Cardiac muscle cell (in vitro differentiated cells and primary cell): Measurements from ENCODE around the gene RBSN. TPM values are rescaled to one million over a fixed set of nuclear protein-coding genes. Genes with fewer than 3 reads are reported as not detected.
A peak's percentile ranks its signal among the peaks of the same experiment; 100 is the strongest.

Experiments used
- DNase-seq, 2 donors: peaks; one replicate each; pipeline versions ENCODE4 v3.0.0 to v3.0.0-alpha.2; 2010 to 2017; ENCODE audit warnings: low read depth in 1 of 2, low spot score in 1 of 2
- H3K27ac ChIP-seq: fragments of 200-600 bp; sonication (generic); 2 replicates; pipeline ENCODE4 v1.5.1; 2016
- H3K27me3 ChIP-seq: fragments of 200-600 bp; sonication (generic); 2 replicates; pipeline ENCODE4 v1.6.0; 2016; ENCODE audit warnings: control low read depth
- H3K36me3 ChIP-seq: fragments of 200-600 bp; sonication (generic); 2 replicates; pipeline ENCODE4 v1.5.1; 2016; ENCODE audit warnings: control low read depth
- H3K4me1 ChIP-seq: fragments of 200-600 bp; sonication (generic); 2 replicates; pipeline ENCODE4 v1.8.1; 2017; ENCODE audit warnings: low read depth, mild to moderate bottlenecking, mixed run types
- H3K4me3 ChIP-seq: fragments of 200-600 bp; sonication (generic); 2 replicates; pipeline ENCODE4 v1.5.1; 2016; ENCODE audit warnings: mild to moderate bottlenecking
- H3K9me3 ChIP-seq: fragments of 200-600 bp; sonication (generic); 2 replicates; pipeline ENCODE4 v1.5.1; 2017; ENCODE audit warnings: low read depth, mild to moderate bottlenecking, control low read depth
- polyA plus RNA-seq: library from polyadenylated mRNA; unstranded; fragments of >200 nt; fragmentation: Nextera tagmentation; extraction: Ambion mirVana; gene quantifications from 2 replicates; pipeline ENCODE4 v1.2.1, GENCODE V29; 2016
- total RNA-seq: library from RNA; depleted of rRNA; stranded (reverse); fragments of >200 nt; gene quantifications from 2 replicates; pipeline ENCODE4 v1.2.3, GENCODE V29; 2016
- TF ChIP-seq, protein P1 (sequence below): IDR thresholded peaks from 2 replicates; pipeline ENCODE4 v1.5.1; 2012; ENCODE audit warnings: low read depth, mild to moderate bottlenecking, low read length

Gene RBSN
- total and polyA plus RNA-seq, 2 experiments from 2014 or later: 22.6 to 32.0 TPM

GRCh38 chr3:15074500-15074899, 24.4 kb downstream of the RBSN start:
- peaks cover 46% of the 10 kb centered on the region for H3K36me3 ChIP-seq
- H3K27me3 ChIP-seq: no peaks in the 10 kb centered on the region
- no peaks in the 10 kb centered on the region for H3K9me3 ChIP-seq
- TF ChIP-seq, protein P1, sequence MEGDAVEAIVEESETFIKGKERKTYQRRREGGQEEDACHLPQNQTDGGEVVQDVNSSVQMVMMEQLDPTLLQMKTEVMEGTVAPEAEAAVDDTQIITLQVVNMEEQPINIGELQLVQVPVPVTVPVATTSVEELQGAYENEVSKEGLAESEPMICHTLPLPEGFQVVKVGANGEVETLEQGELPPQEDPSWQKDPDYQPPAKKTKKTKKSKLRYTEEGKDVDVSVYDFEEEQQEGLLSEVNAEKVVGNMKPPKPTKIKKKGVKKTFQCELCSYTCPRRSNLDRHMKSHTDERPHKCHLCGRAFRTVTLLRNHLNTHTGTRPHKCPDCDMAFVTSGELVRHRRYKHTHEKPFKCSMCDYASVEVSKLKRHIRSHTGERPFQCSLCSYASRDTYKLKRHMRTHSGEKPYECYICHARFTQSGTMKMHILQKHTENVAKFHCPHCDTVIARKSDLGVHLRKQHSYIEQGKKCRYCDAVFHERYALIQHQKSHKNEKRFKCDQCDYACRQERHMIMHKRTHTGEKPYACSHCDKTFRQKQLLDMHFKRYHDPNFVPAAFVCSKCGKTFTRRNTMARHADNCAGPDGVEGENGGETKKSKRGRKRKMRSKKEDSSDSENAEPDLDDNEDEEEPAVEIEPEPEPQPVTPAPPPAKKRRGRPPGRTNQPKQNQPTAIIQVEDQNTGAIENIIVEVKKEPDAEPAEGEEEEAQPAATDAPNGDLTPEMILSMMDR: no peak
- H3K27ac ChIP-seq: no peak overlapping the region
- H3K4me1 ChIP-seq: no peaks in the 10 kb centered on the region
- H3K4me3 ChIP-seq: no peak overlapping the region
- DNase-seq: no peak

GRCh38 chr3:15071699-15072098, 27.2 kb downstream of the RBSN start:
- no peak for DNase-seq
- TF ChIP-seq, protein P1: no peak
- no peaks in the 10 kb centered on the region for H3K4me1 ChIP-seq
- H3K4me3 ChIP-seq: no peak overlapping the region
- H3K27ac ChIP-seq: no peak overlapping the region
- no peaks in the 10 kb centered on the region for H3K27me3 ChIP-seq
- H3K36me3 ChIP-seq: peaks cover 28% of the 10 kb centered on the region
- H3K9me3 ChIP-seq: no peaks in the 10 kb centered on the region

DNA sequence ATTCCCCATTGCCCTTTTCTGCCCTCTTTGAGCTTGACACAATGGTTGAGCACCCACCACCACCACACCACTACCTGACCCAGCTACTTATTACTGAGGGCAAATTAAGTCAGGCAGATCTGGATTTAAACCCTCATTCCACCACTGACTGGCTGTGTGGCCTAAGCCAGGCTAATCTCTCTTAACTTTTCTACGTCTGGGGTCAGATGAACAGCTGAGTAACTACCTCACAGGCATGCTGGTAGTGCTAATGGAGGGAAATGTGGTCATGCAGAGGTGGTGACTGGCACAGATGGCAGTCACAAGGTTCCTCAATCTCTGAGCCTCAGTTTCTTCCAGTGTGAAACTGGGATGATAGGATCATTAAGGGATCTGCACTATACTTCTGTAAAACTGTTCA, 29.5 kb downstream of the RBSN start:
- DNase-seq: no peak
- Histone ChIP-seq H3K27ac (no peak overlapping the region), H3K4me1 (no peaks in the 10 kb centered on the region), H3K4me3 (no peak overlapping the region), H3K36me3 (peaks cover 8% of the 10 kb centered on the region), H3K27me3 (no peaks in the 10 kb centered on the region), H3K9me3 (no peaks in the 10 kb centered on the region)
- TF ChIP-seq, protein P1: no peak

DNA sequence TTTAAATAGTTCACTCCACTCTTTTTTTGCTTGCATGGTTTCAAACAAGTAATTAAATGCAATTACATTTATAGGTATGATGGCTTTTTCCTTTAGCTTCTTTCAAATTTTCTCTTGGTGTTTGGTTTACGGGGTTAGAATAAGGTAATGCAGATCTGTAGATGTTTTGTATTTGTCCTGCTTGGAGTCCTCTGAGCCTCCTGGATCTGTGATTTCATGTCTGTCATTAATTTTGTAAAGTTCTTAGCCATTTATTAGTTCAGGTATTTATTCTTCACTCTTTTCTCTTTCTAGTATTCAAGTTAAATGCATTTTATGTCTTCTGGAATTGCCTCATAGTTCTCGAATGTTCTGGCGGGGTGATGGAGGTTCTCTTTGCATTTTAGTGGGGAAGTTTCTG, 32.5 kb downstream of the RBSN start:
- H3K36me3 ChIP-seq: no peaks in the 10 kb centered on the region

DNA sequence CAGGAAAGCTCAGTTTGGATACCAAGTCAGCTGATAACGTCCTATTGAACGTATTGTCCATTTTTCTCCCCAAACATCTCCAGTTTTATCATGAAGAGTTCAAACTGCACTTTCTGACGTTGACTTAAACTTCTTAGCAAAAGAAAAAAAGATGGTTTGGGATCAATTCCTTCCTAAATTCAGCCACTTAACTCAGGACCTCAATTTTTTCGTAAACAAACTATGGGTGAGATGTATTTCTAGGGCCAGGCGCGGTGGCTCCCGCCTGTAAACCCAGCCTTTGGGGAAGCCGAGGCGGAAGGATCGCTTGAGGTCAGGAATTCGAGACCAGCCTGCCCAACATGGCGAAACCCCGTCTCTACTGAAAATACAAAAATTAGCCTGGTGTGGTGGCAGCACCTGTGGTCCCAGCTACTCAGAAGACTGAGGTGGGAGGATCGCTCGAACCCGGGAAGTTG, 33.4 kb downstream of the RBSN start:
- no peak for DNase-seq
- H3K4me3 ChIP-seq: peak overlapping the region; percentile 85

More for the DNA sequence above, 32.5 kb downstream of the RBSN start:
- DNase-seq: no peak
- no peaks in the 10 kb centered on the region for H3K9me3 ChIP-seq
- no peak overlapping the region for H3K27ac ChIP-seq
- H3K27me3 ChIP-seq: no peaks in the 10 kb centered on the region
- H3K4me1 ChIP-seq: no peaks in the 10 kb centered on the region
- no peak overlapping the region for H3K4me3 ChIP-seq
- TF ChIP-seq, protein P1: no peak

More for the DNA sequence above, 33.4 kb downstream of the RBSN start:
- Histone ChIP-seq H3K27ac (no peak overlapping the region), H3K4me1 (no peaks in the 10 kb centered on the region), H3K36me3 (no peaks in the 10 kb centered on the region), H3K27me3 (no peaks in the 10 kb centered on the region), H3K9me3 (no peaks in the 10 kb centered on the region)
- TF ChIP-seq, protein P1: no peak
